ENCODE measurements around the gene MSRB1.
"Not testable (repeated sequence)": the region's sequence is repeated elsewhere in the genome, so short reads cannot be mapped to it uniquely, and the experiment has no call there.

MSRB1 gene

GRCh38 chr16:1908184-1908583 is 34.8 kb downstream of the MSRB1 start:
- Histone ChIP-seq H3K9ac (ENCODE audit: low read length) (no peak overlapping the region), H3K4me1 (ENCODE audit: insufficient read depth, low read length) (no peaks in the 10 kb centered on the region), H3K27ac (ENCODE audit: low read depth, low read length) (no peak overlapping the region), H3K9me3 (ENCODE audit: low read length) (no peaks in the 10 kb centered on the region), H3K4me3 (ENCODE audit: low read depth in 1 of 2, low read length in 2 of 2) (no peak overlapping the region), H3K36me3 (ENCODE audit: insufficient read depth, low read length) (no peaks in the 10 kb centered on the region), H3K27me3 (ENCODE audit: control insufficient read depth in 1 of 2, insufficient read depth in 2 of 2, low read length in 2 of 2) (peaks cover 0 to 28% of the 10 kb centered on the region in 2 donors)

GRCh38 chr16:1907226-1907860 is 35.7 kb downstream of the MSRB1 start:
- Histone ChIP-seq H3K27me3 (ENCODE audit: control insufficient read depth in 1 of 2, insufficient read depth in 2 of 2, low read length in 2 of 2) (peaks cover 0 to 26% of the 10 kb centered on the region in 2 donors), H3K4me1 (ENCODE audit: insufficient read depth, low read length) (no peaks in the 10 kb centered on the region), H3K27ac (ENCODE audit: low read depth, low read length) (no peak overlapping the region), H3K9ac (ENCODE audit: low read length) (no peak overlapping the region), H3K36me3 (ENCODE audit: insufficient read depth, low read length) (no peaks in the 10 kb centered on the region), H3K4me3 (ENCODE audit: low read depth in 1 of 2, low read length in 2 of 2) (no peak overlapping the region), H3K9me3 (ENCODE audit: low read length) (no peaks in the 10 kb centered on the region)

- H3K4me1 ChIP-seq (ENCODE audit: insufficient read depth, low read length) = no peaks in the 10 kb centered on the region
- H3K4me3 ChIP-seq (ENCODE audit: low read depth in 1 of 2, low read length in 2 of 2) = no peak overlapping the region
- H3K36me3 ChIP-seq (ENCODE audit: insufficient read depth, low read length) = no peaks in the 10 kb centered on the region
- H3K27me3 ChIP-seq (ENCODE audit: control insufficient read depth in 1 of 2, insufficient read depth in 2 of 2, low read length in 2 of 2) = peaks cover 0 to 26% of the 10 kb centered on the region in 2 donors
- no peaks in the 10 kb centered on the region for H3K9me3 ChIP-seq (ENCODE audit: low read length)
- H3K27ac ChIP-seq (ENCODE audit: low read depth, low read length) = no peak overlapping the region
- H3K9ac ChIP-seq (ENCODE audit: low read length) = no peak overlapping the region
Measured at GRCh38 chr16:1906846-1907165, 36.2 kb downstream of the MSRB1 start.

GRCh38 chr16:1906055-1906845 is 36.7 kb downstream of the MSRB1 start:
- Histone ChIP-seq H3K9me3 (ENCODE audit: low read length) (no peaks in the 10 kb centered on the region), H3K9ac (ENCODE audit: low read length) (no peak overlapping the region), H3K4me1 (ENCODE audit: insufficient read depth, low read length) (no peaks in the 10 kb centered on the region), H3K36me3 (ENCODE audit: insufficient read depth, low read length) (no peaks in the 10 kb centered on the region), H3K27ac (ENCODE audit: low read depth, low read length) (no peak overlapping the region), H3K4me3 (ENCODE audit: low read depth in 1 of 2, low read length in 2 of 2) (no peak overlapping the region), H3K27me3 (ENCODE audit: control insufficient read depth in 1 of 2, insufficient read depth in 2 of 2, low read length in 2 of 2) (peaks cover 0 to 26% of the 10 kb centered on the region in 2 donors)

GRCh38 chr16:1903845-1904840 is 38.9 kb downstream of the MSRB1 start:
- no peak overlapping the region for H3K9ac ChIP-seq (ENCODE audit: low read length)
- no peak overlapping the region for H3K4me3 ChIP-seq (ENCODE audit: low read depth in 1 of 2, low read length in 2 of 2)
- H3K9me3 ChIP-seq (ENCODE audit: low read length) = no peaks in the 10 kb centered on the region
- H3K4me1 ChIP-seq (ENCODE audit: insufficient read depth, low read length) = no peaks in the 10 kb centered on the region
- H3K27me3 ChIP-seq (ENCODE audit: control insufficient read depth in 1 of 2, insufficient read depth in 2 of 2, low read length in 2 of 2) = peaks cover 0 to 23% of the 10 kb centered on the region in 2 donors
- no peaks in the 10 kb centered on the region for H3K36me3 ChIP-seq (ENCODE audit: insufficient read depth, low read length)
- no peak overlapping the region for H3K27ac ChIP-seq (ENCODE audit: low read depth, low read length)

GRCh38 chr16:1903220-1903574 is 39.8 kb downstream of the MSRB1 start:
- Histone ChIP-seq H3K27ac (ENCODE audit: low read depth, low read length) (no peak overlapping the region), H3K4me1 (ENCODE audit: insufficient read depth, low read length) (no peaks in the 10 kb centered on the region), H3K27me3 (ENCODE audit: control insufficient read depth in 1 of 2, insufficient read depth in 2 of 2, low read length in 2 of 2) (peaks cover 0 to 16% of the 10 kb centered on the region in 2 donors), H3K4me3 (ENCODE audit: low read depth in 1 of 2, low read length in 2 of 2) (no peak overlapping the region), H3K36me3 (ENCODE audit: insufficient read depth, low read length) (no peaks in the 10 kb centered on the region), H3K9me3 (ENCODE audit: low read length) (no peaks in the 10 kb centered on the region), H3K9ac (ENCODE audit: low read length) (no peak overlapping the region)

GRCh38 chr16:1902547-1903219 is 40.3 kb downstream of the MSRB1 start:
- peaks cover 0 to 11% of the 10 kb centered on the region in 2 donors for H3K27me3 ChIP-seq (ENCODE audit: control insufficient read depth in 1 of 2, insufficient read depth in 2 of 2, low read length in 2 of 2)

GRCh38 chr16:1900452-1900774 is 42.6 kb downstream of the MSRB1 start:
- Histone ChIP-seq H3K4me1 (ENCODE audit: insufficient read depth, low read length) (no peaks in the 10 kb centered on the region), H3K27me3 (ENCODE audit: control insufficient read depth in 1 of 2, insufficient read depth in 2 of 2, low read length in 2 of 2) (peaks cover 0 to 4% of the 10 kb centered on the region in 2 donors), H3K9me3 (ENCODE audit: low read length) (no peaks in the 10 kb centered on the region), H3K4me3 (ENCODE audit: low read depth in 1 of 2, low read length in 2 of 2) (no peak overlapping the region), H3K36me3 (ENCODE audit: insufficient read depth, low read length) (no peaks in the 10 kb centered on the region), H3K27ac (ENCODE audit: low read depth, low read length) (no peak overlapping the region), H3K9ac (ENCODE audit: low read length) (no peak overlapping the region)

More at GRCh38 chr16:1902547-1903219, 40.3 kb downstream of the MSRB1 start:
- no peaks in the 10 kb centered on the region for H3K4me1 ChIP-seq (ENCODE audit: insufficient read depth, low read length)
- H3K36me3 ChIP-seq (ENCODE audit: insufficient read depth, low read length) = no peaks in the 10 kb centered on the region
- no peaks in the 10 kb centered on the region for H3K9me3 ChIP-seq (ENCODE audit: low read length)
- H3K4me3 ChIP-seq (ENCODE audit: low read depth in 1 of 2, low read length in 2 of 2) = no peak overlapping the region
- no peak overlapping the region for H3K9ac ChIP-seq (ENCODE audit: low read length)
- H3K27ac ChIP-seq (ENCODE audit: low read depth, low read length) = no peak overlapping the region

- no peaks in the 10 kb centered on the region for H3K9me3 ChIP-seq (ENCODE audit: low read length)
- no peak overlapping the region for H3K4me3 ChIP-seq (ENCODE audit: low read depth in 1 of 2, low read length in 2 of 2)
- no peak overlapping the region for H3K27ac ChIP-seq (ENCODE audit: low read depth, low read length)
- no peaks in the 10 kb centered on the region for H3K4me1 ChIP-seq (ENCODE audit: insufficient read depth, low read length)
- H3K27me3 ChIP-seq (ENCODE audit: control insufficient read depth in 1 of 2, insufficient read depth in 2 of 2, low read length in 2 of 2) = peaks cover 0 to 4% of the 10 kb centered on the region in 2 donors
- no peaks in the 10 kb centered on the region for H3K36me3 ChIP-seq (ENCODE audit: insufficient read depth, low read length)
- H3K9ac ChIP-seq (ENCODE audit: low read length) = no peak overlapping the region
Measured at GRCh38 chr16:1899641-1900451, 43.2 kb downstream of the MSRB1 start.

- not testable (repeated sequence) for H3K9me3 ChIP-seq (ENCODE audit: low read length); H3K4me1 ChIP-seq (ENCODE audit: insufficient read depth, low read length); H3K27ac ChIP-seq (ENCODE audit: low read depth, low read length); H3K27me3 ChIP-seq (ENCODE audit: control insufficient read depth in 1 of 2, insufficient read depth in 2 of 2, low read length in 2 of 2); H3K4me3 ChIP-seq (ENCODE audit: low read depth in 1 of 2, low read length in 2 of 2); H3K9ac ChIP-seq (ENCODE audit: low read length); H3K36me3 ChIP-seq (ENCODE audit: insufficient read depth, low read length)
Measured at GRCh38 chr16:1897692-1898091, 45.3 kb downstream of the MSRB1 start.
